ENCODE data around the gene GAREM2. TPM values are rescaled to one million over a fixed set of nuclear protein-coding genes. Genes with fewer than 3 reads are reported as not detected.

GAREM2 gene
- total RNA-seq, 4 donors from 2014 or later: 0.49 to 2.8 (median 1.9) TPM

GRCh38 chr2:26238311-26238958 lies 65.5 kb downstream of the GAREM2 start:
- Histone ChIP-seq H3K9me3 (no peaks in the 10 kb centered on the region), H3K4me1 (peaks cover 9 to 25% of the 10 kb centered on the region in 2 donors), H3K27ac (no peak overlapping the region), H3K27me3 (no peaks in the 10 kb centered on the region), H3K36me3 (peaks cover 29 to 32% of the 10 kb centered on the region in 2 donors), H3K4me3 (replicated peaks in 1 of 3) (no peak overlapping the region)
- WGBS, 2 donors: 87 to 88% methylated on average over 4 of the region's 4 CpGs
- intact Hi-C loops (cut with DNase I): loop anchor here (5.0 kb wide), 1 partner anchor 89 kb away; no protein-coding TSS in a partner anchor
- no peak for DNase-seq
- TF ChIP-seq POLR2A (IDR thresholded peaks at IDR 0.05) (no peak), CTCF (IDR thresholded peaks at IDR 0.05) (no peak)

Other genes starting within 250 kb of the GAREM2 start
- gene KIF3C, start 190.6 kb upstream of the GAREM2 start, total RNA-seq: 10 to 100 TPM in 3 of 4 donors, 1 to 10 TPM in 1; 9.9 to 13.8 (median 11.7) TPM
- gene RAB10, start 139.0 kb upstream of the GAREM2 start, total RNA-seq: 100 to 1,000 TPM in 3 of 4 donors, 10 to 100 TPM in 1; 89.5 to 140 (median 134) TPM
- 100 to 1,000 TPM; 113 to 149 (median 140) TPM for gene HADHA, start 71.5 kb downstream of the GAREM2 start, total RNA-seq
- 100 to 1,000 TPM; 127 to 200 (median 184) TPM for gene HADHB, start 71.9 kb downstream of the GAREM2 start, total RNA-seq
- gene SELENOI, start 173.1 kb downstream of the GAREM2 start, total RNA-seq: 10 to 100 TPM; 16.7 to 31.2 (median 21.8) TPM
- gene ADGRF3, start 173.7 kb downstream of the GAREM2 start, total RNA-seq: under 1 TPM in 2 of 4 donors, not detected in 2; 0.15 to 0.38 TPM
- gene DRC1, start 228.8 kb downstream of the GAREM2 start, total RNA-seq: not detected

Data from thyroid gland (tissue), 4 donors.